ENCODE measurements around the gene NXT1. TPM values are rescaled to one million over a fixed set of nuclear protein-coding genes. Genes with fewer than 3 reads are reported as not detected.
A peak's percentile ranks its signal among the peaks of the same experiment; 100 is the strongest.
"Not testable (repeated sequence)": the region's sequence is repeated elsewhere in the genome, so short reads cannot be mapped to it uniquely, and the experiment has no call there.

The NXT1 gene
- total RNA-seq, 1 donor from 2014 or later = 16.9 TPM

DNA sequence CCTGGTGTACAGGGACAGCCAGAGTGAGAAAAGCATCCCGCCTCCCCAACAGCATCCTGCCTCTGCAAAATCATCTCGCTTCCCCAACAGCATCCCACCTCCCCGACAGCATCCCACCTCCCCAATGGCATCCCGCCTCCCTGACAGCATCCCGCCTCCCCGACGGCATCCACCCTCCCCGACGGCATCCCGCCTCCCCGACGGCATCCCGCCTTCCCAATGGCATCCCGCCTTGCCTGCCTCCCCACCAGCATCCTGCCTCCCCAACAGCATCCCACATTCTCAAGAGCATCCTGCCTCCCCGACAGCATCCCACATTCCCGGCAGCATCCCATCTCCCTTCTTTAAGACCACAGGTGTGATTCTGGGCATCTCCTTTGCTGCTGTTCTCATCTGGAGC, 46.0 kb upstream of the NXT1 start:
- DNase-seq (ENCODE audit: low spot score) = no peak

GRCh38 chr20:23305098-23305497, 45.5 kb upstream of the NXT1 start:
- TF ChIP-seq CTCF (IDR thresholded peaks at IDR 0.05) = no peak
- Mint-ChIP-seq H3K9me3 (ENCODE audit: low read depth) (no peaks in the 10 kb centered on the region), H3K27me3 (ENCODE audit: low read depth) (peaks cover 21% of the 10 kb centered on the region), H3K4me3 (ENCODE audit: unreplicated experiment) (no peak overlapping the region), H3K27ac (ENCODE audit: unreplicated experiment) (no peak overlapping the region), H3K36me3 (ENCODE audit: low read depth) (no peaks in the 10 kb centered on the region), H3K4me1 (ENCODE audit: low read depth) (peaks cover 6% of the 10 kb centered on the region)
- DNase-seq (ENCODE audit: low spot score) = peak; percentile 19

More for the DNA sequence above, 46.0 kb upstream of the NXT1 start:
- TF ChIP-seq CTCF (IDR thresholded peaks at IDR 0.05) = no peak
- Mint-ChIP-seq H3K4me3 (ENCODE audit: unreplicated experiment) (no peak overlapping the region), H3K4me1 (ENCODE audit: low read depth) (peaks cover 6% of the 10 kb centered on the region), H3K36me3 (ENCODE audit: low read depth) (no peaks in the 10 kb centered on the region), H3K9me3 (ENCODE audit: low read depth) (no peaks in the 10 kb centered on the region), H3K27me3 (ENCODE audit: low read depth) (peaks cover 19% of the 10 kb centered on the region), H3K27ac (ENCODE audit: unreplicated experiment) (no peak overlapping the region)

DNA sequence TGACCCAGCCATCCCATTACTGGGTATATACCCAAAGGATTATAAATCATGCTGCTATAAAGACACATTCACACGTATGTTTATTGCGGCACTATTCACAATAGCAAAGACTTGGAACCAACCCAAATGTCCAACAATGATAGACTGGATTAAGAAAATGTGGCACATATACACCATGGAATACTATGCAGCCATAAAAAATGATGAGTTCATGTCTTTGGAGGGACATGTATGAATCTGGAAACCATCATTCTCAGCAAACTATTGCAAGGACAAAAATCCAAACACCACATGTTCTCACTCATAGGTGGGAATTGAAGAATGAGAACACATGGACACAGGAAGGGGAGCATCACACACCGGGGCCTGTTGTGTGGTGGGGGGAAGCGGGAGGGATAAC, 43.2 kb upstream of the NXT1 start:
- H3K4me1 Mint-ChIP-seq (ENCODE audit: low read depth); H3K4me3 Mint-ChIP-seq (ENCODE audit: unreplicated experiment); H3K9me3 Mint-ChIP-seq (ENCODE audit: low read depth); H3K36me3 Mint-ChIP-seq (ENCODE audit: low read depth); H3K27ac Mint-ChIP-seq (ENCODE audit: unreplicated experiment): not testable (repeated sequence)
- peaks cover 16% of the 10 kb centered on the region for H3K27me3 Mint-ChIP-seq (ENCODE audit: low read depth)
- DNase-seq (ENCODE audit: low spot score) = peak; percentile 6

GRCh38 chr20:23308024-23308423, 42.6 kb upstream of the NXT1 start:
- Mint-ChIP-seq H3K4me3 (ENCODE audit: unreplicated experiment) (no peak overlapping the region), H3K27ac (ENCODE audit: unreplicated experiment) (no peak overlapping the region), H3K9me3 (ENCODE audit: low read depth) (no peaks in the 10 kb centered on the region), H3K36me3 (ENCODE audit: low read depth) (no peaks in the 10 kb centered on the region), H3K27me3 (ENCODE audit: low read depth) (peaks cover 19% of the 10 kb centered on the region), H3K4me1 (ENCODE audit: low read depth) (peaks cover 6% of the 10 kb centered on the region)
- DNase-seq (ENCODE audit: low spot score) = no peak
- no peak for TF ChIP-seq CTCF (IDR thresholded peaks at IDR 0.05)

- H3K4me1 Mint-ChIP-seq (ENCODE audit: low read depth) = peaks cover 6% of the 10 kb centered on the region
- peaks cover 11% of the 10 kb centered on the region for H3K27me3 Mint-ChIP-seq (ENCODE audit: low read depth)
- H3K9me3 Mint-ChIP-seq (ENCODE audit: low read depth) = no peaks in the 10 kb centered on the region
- no peak overlapping the region for H3K27ac Mint-ChIP-seq (ENCODE audit: unreplicated experiment)
- H3K36me3 Mint-ChIP-seq (ENCODE audit: low read depth) = no peaks in the 10 kb centered on the region
- no peak for TF ChIP-seq CTCF (IDR thresholded peaks at IDR 0.05)
- DNase-seq (ENCODE audit: low spot score) = peak; percentile 30
- H3K4me3 Mint-ChIP-seq (ENCODE audit: unreplicated experiment) = no peak overlapping the region
Observed at GRCh38 chr20:23308908-23309307, 41.7 kb upstream of the NXT1 start.

DNA sequence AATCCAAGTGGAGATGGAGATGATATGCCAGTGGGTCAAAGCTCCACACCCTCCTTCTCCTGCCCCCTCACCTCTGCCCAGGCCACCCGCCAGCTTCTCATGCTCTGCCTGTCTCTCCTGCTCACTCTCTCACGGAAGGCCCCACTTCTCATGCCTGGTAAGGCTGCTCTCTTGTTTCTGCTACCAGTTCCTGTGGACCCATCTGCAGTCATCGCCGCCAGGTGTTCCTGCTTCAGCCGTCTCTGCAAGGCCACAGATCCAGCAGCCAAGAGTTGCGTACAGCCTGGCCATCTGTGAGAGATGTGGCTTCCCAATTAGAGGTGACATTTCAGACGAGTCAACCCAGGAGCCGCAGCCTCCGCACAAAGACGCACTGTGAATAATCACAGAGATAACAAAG, 40.8 kb upstream of the NXT1 start:
- no peak for DNase-seq (ENCODE audit: low spot score)
- Mint-ChIP-seq H3K27ac (ENCODE audit: unreplicated experiment) (no peak overlapping the region), H3K4me3 (ENCODE audit: unreplicated experiment) (no peak overlapping the region), H3K9me3 (ENCODE audit: low read depth) (no peaks in the 10 kb centered on the region), H3K27me3 (ENCODE audit: low read depth) (peaks cover 11% of the 10 kb centered on the region), H3K4me1 (ENCODE audit: low read depth) (peaks cover 5% of the 10 kb centered on the region), H3K36me3 (ENCODE audit: low read depth) (no peaks in the 10 kb centered on the region)
- no peak for TF ChIP-seq CTCF (IDR thresholded peaks at IDR 0.05)

Measured in chondrocyte (in vitro differentiated cells).